ENCODE measurements around the gene LAD1.

Gene LAD1

GRCh38 chr1:201418461-201418860 is 19.3 kb upstream of the LAD1 start:
- DNase-seq, result no peak

DNA sequence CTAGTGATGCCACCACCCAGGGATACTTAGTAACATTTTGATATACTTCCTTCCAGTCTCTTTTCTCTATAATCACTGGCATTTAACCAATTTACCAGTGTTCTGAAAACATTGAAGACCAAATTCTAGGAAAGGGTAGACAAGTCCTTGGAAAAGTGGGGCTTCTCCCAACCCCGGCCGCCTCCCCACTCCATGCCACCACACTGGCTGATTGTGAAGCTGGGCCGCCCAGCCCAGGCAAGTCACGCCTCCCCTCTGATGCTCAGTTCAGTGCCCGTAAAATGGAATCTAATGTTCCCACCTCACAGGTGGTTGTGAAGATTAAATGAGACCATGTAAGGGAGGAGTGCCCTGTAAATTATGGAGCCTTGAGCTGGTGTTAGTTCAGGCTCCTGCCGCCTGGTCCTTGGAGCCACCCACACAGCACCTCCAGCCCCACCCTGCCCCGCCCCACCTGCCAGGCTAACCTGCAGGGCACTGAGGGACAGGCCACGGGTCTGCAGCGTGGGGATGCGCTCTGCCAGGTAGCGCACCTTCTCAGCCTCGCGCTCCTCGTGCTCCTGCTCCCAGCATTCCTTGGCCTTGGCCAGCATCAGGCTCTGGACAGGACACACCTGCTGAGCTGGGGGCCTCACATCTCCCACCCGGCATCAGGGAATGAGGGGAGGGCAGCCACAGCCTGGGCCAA is 15.1 kb upstream of the LAD1 start:
- DNase-seq, result no peak

DNA sequence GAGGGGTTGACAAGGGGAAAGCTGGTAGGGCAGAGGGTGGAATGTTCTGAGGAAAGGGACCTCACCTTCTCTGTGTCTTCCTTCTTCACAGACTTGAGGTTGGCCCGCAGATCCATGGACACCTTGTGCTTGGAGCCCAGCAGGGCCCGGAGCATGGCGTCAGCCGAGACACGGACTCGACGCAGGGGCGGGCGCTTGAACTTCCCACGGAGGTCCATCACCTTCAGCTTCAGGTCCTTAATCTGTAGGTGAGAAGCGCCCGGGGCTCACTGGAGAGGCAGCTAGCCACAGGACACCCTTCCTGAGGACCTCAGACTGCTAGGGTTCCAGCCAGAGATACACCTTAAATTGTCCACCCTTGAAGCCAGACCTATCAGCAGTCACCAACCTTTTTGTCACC is 12.2 kb upstream of the LAD1 start:
- no peak for DNase-seq

DNA sequence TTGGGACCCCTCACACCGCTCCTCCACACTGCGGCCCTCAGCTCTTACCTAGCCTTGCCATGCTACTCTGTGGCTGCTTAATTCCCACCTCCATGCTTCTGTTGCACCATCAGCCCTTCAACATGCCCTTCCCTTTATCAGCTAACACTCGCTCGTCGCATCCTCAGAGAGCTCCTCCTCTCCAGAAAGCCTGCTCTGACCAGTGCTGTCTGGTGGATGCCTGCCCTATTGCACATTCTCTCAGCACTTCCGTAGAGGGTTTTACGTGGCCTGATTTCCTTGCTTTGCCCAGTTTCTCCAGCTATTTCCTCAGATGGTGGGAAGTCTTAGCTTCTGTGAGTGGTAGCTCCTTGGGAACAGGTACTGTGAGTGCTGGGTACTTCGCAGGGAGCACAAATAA is 10.3 kb upstream of the LAD1 start:
- no peak for DNase-seq

- no peak for DNase-seq
Measured at GRCh38 chr1:201408834-201409200, 9.7 kb upstream of the LAD1 start.

GRCh38 chr1:201408176-201408833 is 9.2 kb upstream of the LAD1 start:
- DNase-seq, result peak; percentile 71

DNA sequence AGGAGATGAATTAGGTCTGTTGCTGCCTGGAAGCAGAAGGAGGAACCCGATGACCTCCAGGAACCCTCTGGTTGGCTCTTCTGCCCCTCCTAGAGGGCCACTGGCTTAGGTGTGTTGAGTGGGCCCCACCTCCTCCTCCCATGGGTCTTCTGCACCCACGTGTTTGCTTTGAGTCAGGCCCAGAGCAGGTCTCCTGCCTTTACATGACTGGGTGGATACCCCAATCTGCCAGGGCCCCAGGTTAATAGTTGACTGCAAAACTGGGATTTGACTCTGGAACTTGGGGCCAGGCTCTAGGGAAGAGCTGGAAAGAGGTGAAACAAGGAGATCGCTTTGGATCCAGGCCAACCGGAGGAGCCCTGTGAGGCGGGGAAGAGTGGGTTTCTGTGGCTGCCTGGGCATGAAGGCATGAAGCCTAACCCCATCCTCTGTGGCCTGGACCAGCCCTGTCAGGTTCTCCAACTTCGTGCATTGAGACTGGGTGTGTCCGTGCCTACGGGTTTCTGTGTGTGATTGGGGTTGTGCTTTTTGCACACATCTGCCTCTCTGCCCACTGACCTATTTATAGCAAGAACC is 7.8 kb upstream of the LAD1 start:
- no peak for DNase-seq

- DNase-seq, result no peak
Measured at GRCh38 chr1:201405484-201405831, 6.3 kb upstream of the LAD1 start.

- DNase-seq, result no peak
Measured at GRCh38 chr1:201404722-201405483, 5.8 kb upstream of the LAD1 start.

DNA sequence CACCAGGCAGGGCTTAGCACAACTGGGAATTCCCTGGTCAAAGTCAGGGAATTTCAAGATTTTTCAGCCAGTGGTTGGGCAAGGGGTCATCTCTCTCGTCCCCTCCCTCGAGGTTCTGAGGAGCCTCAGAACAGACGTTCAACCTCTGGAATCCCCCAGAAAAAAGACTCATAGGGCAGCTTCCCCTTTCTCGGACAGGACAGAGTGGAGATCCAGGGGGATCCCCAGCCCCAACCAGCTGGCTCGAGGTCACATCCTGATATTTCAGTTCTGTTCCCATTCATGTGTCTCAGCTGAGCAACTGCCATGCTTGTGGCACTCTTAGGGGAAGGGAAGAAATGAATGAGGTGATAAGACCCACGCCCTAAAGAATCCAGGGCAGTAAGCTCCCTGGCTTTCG is 4.9 kb upstream of the LAD1 start:
- DNase-seq, result no peak

GRCh38 chr1:201403359-201403758 is 4.2 kb upstream of the LAD1 start:
- DNase-seq, result no peak

- DNase-seq, result no peak
Measured at GRCh38 chr1:201401700-201402099, 2.6 kb upstream of the LAD1 start.

DNA sequence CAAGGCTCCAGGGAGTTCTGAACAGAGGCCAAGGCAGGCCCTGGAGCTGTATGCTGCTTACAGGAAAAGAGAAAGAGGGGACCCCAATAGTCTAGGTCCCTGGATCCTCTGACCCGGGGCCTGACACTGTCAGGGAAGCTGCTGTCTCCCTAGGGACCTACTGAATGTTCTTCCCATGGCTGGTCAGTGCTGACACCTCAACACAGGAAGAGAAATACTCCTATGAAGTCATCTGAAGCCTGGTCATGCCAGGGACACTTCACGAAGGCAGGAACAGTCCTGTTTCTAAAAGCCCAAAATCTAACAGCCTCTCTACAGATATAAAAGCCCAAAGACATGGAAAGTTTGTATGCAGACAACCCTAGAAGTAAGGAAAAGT is 1.7 kb upstream of the LAD1 start:
- DNase-seq, result no peak

- no peak for DNase-seq
Measured at GRCh38 chr1:201400212-201400851, 1.2 kb upstream of the LAD1 start.

DNA sequence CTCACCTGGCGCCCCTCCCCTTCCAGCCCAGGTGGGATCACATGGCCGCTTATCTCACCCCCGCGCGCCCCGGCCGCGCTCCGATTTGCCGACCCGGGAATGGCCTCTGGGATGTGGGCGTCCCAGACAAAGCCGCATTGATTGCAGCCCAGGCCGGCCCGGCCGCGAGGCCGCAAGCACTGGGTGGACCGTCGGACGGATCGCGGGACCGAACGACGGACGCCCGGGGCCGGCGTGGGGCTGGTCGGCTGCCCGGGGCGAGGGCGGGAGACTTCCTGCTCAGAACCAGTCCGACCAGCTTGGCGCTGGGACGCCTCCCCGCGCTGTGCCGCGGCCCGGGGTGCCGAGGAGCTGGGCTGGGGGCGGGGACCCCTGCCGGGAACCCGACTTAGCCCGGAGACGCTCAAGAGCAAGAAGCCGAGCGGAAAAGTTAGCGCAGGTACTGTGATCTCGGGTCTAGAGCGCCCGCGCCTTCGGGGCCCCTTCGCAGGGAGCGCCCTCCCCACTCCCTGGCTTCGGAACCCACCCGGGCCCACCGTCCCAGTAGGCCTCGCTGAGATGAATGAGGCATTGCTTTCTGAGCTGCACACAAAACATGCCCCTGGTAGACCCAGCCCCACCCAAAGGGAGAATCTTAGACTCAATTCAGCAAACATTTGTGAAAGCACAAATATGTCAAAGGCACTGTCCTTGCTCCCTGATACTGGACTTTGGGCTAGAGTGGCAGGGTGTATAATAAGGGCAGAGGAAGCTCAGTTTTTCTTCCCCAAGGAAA is 415 bp upstream of the LAD1 start:
- no peak for DNase-seq

DNA sequence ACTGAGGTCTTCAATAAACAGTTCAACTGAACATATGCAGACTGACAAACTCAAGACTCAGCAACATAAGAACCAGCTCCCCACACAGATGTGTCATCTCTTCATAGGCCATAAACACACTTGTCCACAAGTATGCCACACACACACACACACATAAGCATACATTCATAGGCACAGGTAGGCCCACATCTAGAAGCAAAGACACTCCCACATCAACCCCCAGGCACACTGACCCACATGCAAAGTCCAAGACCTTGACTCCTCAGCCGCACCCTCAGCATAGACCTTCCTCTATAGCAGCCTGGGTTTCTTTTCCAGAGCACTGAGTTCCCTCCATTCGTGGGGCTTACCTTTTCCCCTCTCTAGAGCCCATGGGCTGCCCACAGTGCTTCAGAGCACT is 1.4 kb downstream of the LAD1 start:
- no peak for DNase-seq

GRCh38 chr1:201396861-201397464 is 2.2 kb downstream of the LAD1 start:
- no peak for DNase-seq

DNA sequence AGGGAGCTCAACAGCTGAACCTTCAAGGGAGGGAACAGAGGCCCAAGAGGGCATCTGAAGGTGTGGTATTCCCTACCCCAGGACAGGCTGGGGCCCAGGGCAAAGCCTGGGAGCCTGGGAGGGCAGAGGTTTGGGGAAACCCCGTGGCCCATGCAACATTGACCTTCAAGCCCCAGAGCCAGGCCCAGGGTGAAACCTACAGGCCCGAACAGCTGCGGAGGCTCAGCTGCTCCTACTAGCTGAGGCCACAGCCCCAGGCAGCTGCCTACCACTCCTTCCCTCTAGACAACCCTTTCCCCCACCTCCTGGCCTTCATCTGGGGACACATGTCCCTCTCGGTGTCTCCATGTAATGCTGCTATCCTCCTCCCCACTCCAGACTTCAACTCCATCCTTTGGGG is 3.2 kb downstream of the LAD1 start:
- no peak for DNase-seq

GRCh38 chr1:201394591-201394990 is 4.5 kb downstream of the LAD1 start:
- no peak for DNase-seq

GRCh38 chr1:201393076-201393475 is 6.0 kb downstream of the LAD1 start:
- no peak for DNase-seq

- no peak for DNase-seq
Measured at GRCh38 chr1:201391651-201392511, 7.2 kb downstream of the LAD1 start.
